ENCODE measurements around the gene PTDSS2.
"Not testable (repeated sequence)": the region's sequence is repeated elsewhere in the genome, so short reads cannot be mapped to it uniquely, and the experiment has no call there.

Gene PTDSS2

GRCh38 chr11:452203-452744, 2.2 kb downstream of the PTDSS2 start:
- DNase-seq, result no peak

- DNase-seq, result no peak
Measured at GRCh38 chr11:452916-453527, 2.9 kb downstream of the PTDSS2 start.

GRCh38 chr11:453564-453963, 3.5 kb downstream of the PTDSS2 start:
- DNase-seq, result no peak

GRCh38 chr11:454043-454442, 4.0 kb downstream of the PTDSS2 start:
- DNase-seq, result no peak

GRCh38 chr11:454801-455565, 4.9 kb downstream of the PTDSS2 start:
- DNase-seq, result no peak

GRCh38 chr11:455566-456147, 5.6 kb downstream of the PTDSS2 start:
- no peak for DNase-seq

- peak; percentile 26 for DNase-seq
Measured at GRCh38 chr11:456533-456932, 6.5 kb downstream of the PTDSS2 start.

- no peak for DNase-seq
Measured at GRCh38 chr11:457111-457760, 7.2 kb downstream of the PTDSS2 start.

- no peak for DNase-seq
Measured at GRCh38 chr11:459511-460220, 9.6 kb downstream of the PTDSS2 start.

GRCh38 chr11:460331-461199, 10.5 kb downstream of the PTDSS2 start:
- DNase-seq, result no peak

- DNase-seq, result no peak
Measured at GRCh38 chr11:461626-462025, 11.5 kb downstream of the PTDSS2 start.

- no peak for DNase-seq
Measured at GRCh38 chr11:462107-462890, 12.2 kb downstream of the PTDSS2 start.

GRCh38 chr11:464316-464715, 14.2 kb downstream of the PTDSS2 start:
- DNase-seq, result no peak

GRCh38 chr11:465896-466530, 15.9 kb downstream of the PTDSS2 start:
- no peak for DNase-seq

- DNase-seq, result no peak
Measured at GRCh38 chr11:468036-468435, 18.0 kb downstream of the PTDSS2 start.

GRCh38 chr11:468493-468892, 18.4 kb downstream of the PTDSS2 start:
- DNase-seq, result no peak

- DNase-seq, result not testable (repeated sequence)
Measured at GRCh38 chr11:469026-469683, 19.1 kb downstream of the PTDSS2 start.

- DNase-seq, result no peak
Measured at GRCh38 chr11:469684-470560, 19.8 kb downstream of the PTDSS2 start.

Measured in CD4-positive, alpha-beta T cell treated with Interferon gamma for 1 hour (primary cell).